ENCODE results near the gene ADAM12. TPM values are rescaled to one million over a fixed set of nuclear protein-coding genes. Genes with fewer than 3 reads are reported as not detected.

Gene ADAM12
- total and polyA plus RNA-seq, 4 donors, result 0.03 to 0.33 (median 0.19) TPM

DNA sequence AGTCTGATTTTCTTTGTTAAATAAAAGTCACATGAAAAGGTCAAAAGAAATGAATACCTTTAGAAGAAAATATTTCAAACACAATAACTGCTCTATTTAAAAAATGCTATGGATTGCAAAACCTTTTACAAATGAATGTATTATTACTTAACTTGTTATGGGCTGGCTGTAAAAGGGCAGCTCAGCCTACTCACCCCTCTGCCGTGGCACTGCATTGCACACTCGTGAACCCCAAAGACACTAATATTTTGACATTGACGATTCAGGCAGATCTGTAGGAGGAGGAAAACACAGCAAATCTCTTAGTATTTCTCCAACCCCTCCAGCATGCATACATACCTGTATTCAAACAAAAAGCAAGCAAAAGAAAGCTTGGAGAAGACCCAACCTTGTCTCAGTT, 342.4 kb downstream of the ADAM12 start:
- H3K27ac ChIP-seq (ENCODE audit: low read depth in 1 of 2, low read length in 2 of 2), result no peak overlapping the region
- TF ChIP-seq MAX (IDR thresholded peaks at IDR 0.05) (no peak), ZBTB33 (IDR thresholded peaks at IDR 0.05) (no peak), RXRA (IDR thresholded peaks at IDR 0.05) (no peak), FOXA1 (IDR thresholded peaks at IDR 0.05) (no peak), YY1 (IDR thresholded peaks at IDR 0.05) (no peak), SP1 (IDR thresholded peaks at IDR 0.05) (no peak), GABPA (IDR thresholded peaks at IDR 0.05 in 1 of 2, conservative IDR thresholded peaks at IDR 0.05 in 1 of 2) (no peak), ATF3 (IDR thresholded peaks at IDR 0.05) (no peak), FOXA2 (IDR thresholded peaks at IDR 0.05) (no peak), REST (IDR thresholded peaks at IDR 0.05) (no peak), JUND (IDR thresholded peaks at IDR 0.05) (no peak), NR2F2 (IDR thresholded peaks at IDR 0.05) (no peak), TAF1 (conservative IDR thresholded peaks at IDR 0.05) (no peak), HNF4A (conservative IDR thresholded peaks at IDR 0.05) (no peak), HNF4G (IDR thresholded peaks at IDR 0.05) (no peak)
- TF ChIP-seq, protein P1, sequence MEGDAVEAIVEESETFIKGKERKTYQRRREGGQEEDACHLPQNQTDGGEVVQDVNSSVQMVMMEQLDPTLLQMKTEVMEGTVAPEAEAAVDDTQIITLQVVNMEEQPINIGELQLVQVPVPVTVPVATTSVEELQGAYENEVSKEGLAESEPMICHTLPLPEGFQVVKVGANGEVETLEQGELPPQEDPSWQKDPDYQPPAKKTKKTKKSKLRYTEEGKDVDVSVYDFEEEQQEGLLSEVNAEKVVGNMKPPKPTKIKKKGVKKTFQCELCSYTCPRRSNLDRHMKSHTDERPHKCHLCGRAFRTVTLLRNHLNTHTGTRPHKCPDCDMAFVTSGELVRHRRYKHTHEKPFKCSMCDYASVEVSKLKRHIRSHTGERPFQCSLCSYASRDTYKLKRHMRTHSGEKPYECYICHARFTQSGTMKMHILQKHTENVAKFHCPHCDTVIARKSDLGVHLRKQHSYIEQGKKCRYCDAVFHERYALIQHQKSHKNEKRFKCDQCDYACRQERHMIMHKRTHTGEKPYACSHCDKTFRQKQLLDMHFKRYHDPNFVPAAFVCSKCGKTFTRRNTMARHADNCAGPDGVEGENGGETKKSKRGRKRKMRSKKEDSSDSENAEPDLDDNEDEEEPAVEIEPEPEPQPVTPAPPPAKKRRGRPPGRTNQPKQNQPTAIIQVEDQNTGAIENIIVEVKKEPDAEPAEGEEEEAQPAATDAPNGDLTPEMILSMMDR (IDR thresholded peaks at IDR 0.05; ENCODE audit: low read depth, low read length, missing input control), result no peak
- no peak for DNase-seq (ENCODE audit: low spot score)
- no peak overlapping the region for H3K9ac ChIP-seq (ENCODE audit: low read depth in 1 of 2, low read length in 2 of 2)
- no peaks in the 10 kb centered on the region for H3K27me3 ChIP-seq (ENCODE audit: control insufficient read depth in 4 of 4, insufficient read depth in 4 of 4, low read length in 3 of 4)
- no peaks in the 10 kb centered on the region for H3K9me3 ChIP-seq (ENCODE audit: control insufficient read depth in 4 of 4, low read length in 3 of 4)
- H3K4me1 ChIP-seq (ENCODE audit: control insufficient read depth in 4 of 4, insufficient read depth in 4 of 4, low read length in 3 of 4), result peaks cover 0 to 2% (median 0%) of the 10 kb centered on the region in 4 donors
- no peaks in the 10 kb centered on the region for H3K36me3 ChIP-seq (ENCODE audit: control insufficient read depth in 4 of 4, insufficient read depth in 3 of 4, low read depth in 1 of 4, low read length in 3 of 4)
- H3K4me3 ChIP-seq (ENCODE audit: low read depth in 1 of 3, low read length in 3 of 3), result no peak overlapping the region
- 84% methylated on average over 3 of the region's 3 CpGs for WGBS

- no peaks in the 10 kb centered on the region for H3K27me3 ChIP-seq (ENCODE audit: control insufficient read depth in 4 of 4, insufficient read depth in 4 of 4, low read length in 3 of 4)
- 74% methylated on average over 10 of the region's 10 CpGs for WGBS
- no peaks in the 10 kb centered on the region for H3K9me3 ChIP-seq (ENCODE audit: control insufficient read depth in 4 of 4, low read length in 3 of 4)
- H3K4me1 ChIP-seq (ENCODE audit: control insufficient read depth in 4 of 4, insufficient read depth in 4 of 4, low read length in 3 of 4), result peaks cover 0 to 2% (median 0%) of the 10 kb centered on the region in 4 donors
- H3K9ac ChIP-seq (ENCODE audit: low read depth in 1 of 2, low read length in 2 of 2), result no peak overlapping the region
- no peak overlapping the region for H3K4me3 ChIP-seq (ENCODE audit: low read depth in 1 of 3, low read length in 3 of 3)
- H3K27ac ChIP-seq (ENCODE audit: low read depth in 1 of 2, low read length in 2 of 2), result no peak overlapping the region
- no peak for DNase-seq (ENCODE audit: low spot score)
- H3K36me3 ChIP-seq (ENCODE audit: control insufficient read depth in 4 of 4, insufficient read depth in 3 of 4, low read depth in 1 of 4, low read length in 3 of 4), result no peaks in the 10 kb centered on the region
- no peak for TF ChIP-seq HNF4G (IDR thresholded peaks at IDR 0.05)
- no peak for TF ChIP-seq HNF4A (conservative IDR thresholded peaks at IDR 0.05)
- TF ChIP-seq YY1 (IDR thresholded peaks at IDR 0.05), result no peak
- no peak for TF ChIP-seq FOXA2 (IDR thresholded peaks at IDR 0.05)
- TF ChIP-seq REST (IDR thresholded peaks at IDR 0.05), result no peak
- no peak for TF ChIP-seq NR2F2 (IDR thresholded peaks at IDR 0.05)
- TF ChIP-seq SP1 (IDR thresholded peaks at IDR 0.05), result no peak
- TF ChIP-seq, protein P1 (IDR thresholded peaks at IDR 0.05; ENCODE audit: low read depth, low read length, missing input control), result no peak
- no peak for TF ChIP-seq RAD21 (IDR thresholded peaks at IDR 0.05)
- no peak for TF ChIP-seq FOXA1 (IDR thresholded peaks at IDR 0.05)
- no peak for TF ChIP-seq JUND (IDR thresholded peaks at IDR 0.05)
- TF ChIP-seq MAX (IDR thresholded peaks at IDR 0.05), result no peak
- TF ChIP-seq EGR1 (IDR thresholded peaks at IDR 0.05; ENCODE audit: low read depth in 2 of 2), result no peak
Observed at GRCh38 chr10:126043389-126043788, 344.9 kb downstream of the ADAM12 start.

All from liver (tissue), 9 donors.